GM12878 (cell line): ENCODE data around the gene EDN3. TPM values are rescaled to one million over a fixed set of nuclear protein-coding genes. Genes with fewer than 3 reads are reported as not detected.

Source experiments
- CEBPB ChIP-seq, 2 experiments: fragments of 150-350 bp in 1 of 2; IDR thresholded peaks; 2 replicates each; pipeline ENCODE4 v1.6.1; 2012 to 2014; ENCODE audit warnings: low read depth in 2 of 2, low read length in 2 of 2, borderline replicate concordance in 1 of 2, inconsistent platforms in 1 of 2
- CTCF ChIP-seq, 3 experiments: IDR thresholded peaks in 2 of 3; conservative IDR thresholded peaks in 1 of 3; 2 replicates each; pipeline ENCODE4 v1.5.1; 2011; ENCODE audit warnings: low read depth in 3 of 3, low read length in 3 of 3, mild to moderate bottlenecking in 3 of 3, control low read depth in 2 of 3, moderate library complexity in 2 of 3, inconsistent platforms in 1 of 3, mixed read lengths in 1 of 3; ENCODE audit not compliant: control insufficient read depth in 2 of 3, insufficient read depth in 1 of 3; ENCODE audit errors: extremely low read depth in 1 of 3
- E2F8 ChIP-seq: fragments of 450-650 bp; IDR thresholded peaks from 2 replicates; pipeline ENCODE4 v1.6.1; 2018; ENCODE audit warnings: mild to moderate bottlenecking, low read depth, moderate library complexity; ENCODE audit not compliant: partially characterized antibody
- EED ChIP-seq: sonication (generic); IDR thresholded peaks from 2 replicates; pipeline ENCODE4 v1.6.1; 2016; ENCODE audit warnings: antibody characterized with exemption, low read depth
- HDAC2 ChIP-seq: fragments of 200-600 bp; sonication (generic); IDR thresholded peaks from 2 replicates; pipeline ENCODE4 v1.6.1; 2017
- LARP7 ChIP-seq: fragments of 450-650 bp; IDR thresholded peaks from 2 replicates; pipeline ENCODE4 v1.6.1; 2017; ENCODE audit warnings: mild to moderate bottlenecking
- POLR2A ChIP-seq: IDR thresholded peaks from 2 replicates; pipeline ENCODE4 v1.6.1; 2011; ENCODE audit warnings: low read depth, mild to moderate bottlenecking, low read length
- USF1 ChIP-seq: IDR thresholded peaks from 2 replicates; pipeline ENCODE4 v1.6.1; 2011; ENCODE audit warnings: borderline replicate concordance, low read depth, mild to moderate bottlenecking, moderate library complexity, mixed read lengths, low read length; ENCODE audit not compliant: insufficient read depth; ENCODE audit errors: extremely low read length
- ZZZ3 ChIP-seq: IDR thresholded peaks from 2 replicates; pipeline ENCODE4 v1.6.1; 2011; ENCODE audit warnings: low read depth; ENCODE audit not compliant: control insufficient read depth, insufficient read length
- polyA plus RNA-seq, 11 experiments: library from polyadenylated mRNA; depleted of rRNA in 4 of 11; unstranded in 6 of 11; stranded (reverse) in 5 of 11; fragments of >200 nt; fragmentation: Nextera tagmentation in 4 of 11; fragmentation: Illumina TruSeq in 1 of 11; extraction: Ambion mirVana in 4 of 11; extraction: Trizol in 1 of 11; gene quantifications; 1 replicate in 1 of 11; 2 replicates in 10 of 11; pipeline versions ENCODE4 v1.2.1 to v1.2.3, GENCODE V29; 2011 to 2016; ENCODE audit warnings: inconsistent platforms in 2 of 11, missing spikeins in 2 of 11, low read depth in 1 of 11
- total RNA-seq, 4 experiments: library from RNA; depleted of rRNA in 3 of 4; stranded (reverse); fragments of >200 nt in 3 of 4; fragmentation: Illumina TruSeq in 1 of 4; extraction: Trizol in 1 of 4; gene quantifications; 2 replicates each; pipeline versions ENCODE4 v1.2.1 to v1.2.3, GENCODE V29; 2013 to 2021

The EDN3 gene
- total and polyA plus RNA-seq, 10 of the 15 experiments (the other 5 are each of a cell fraction or from before 2014, with no cell fraction given) = not detected

- TF ChIP-seq ZZZ3 = no peak
- TF ChIP-seq USF1 = no peak
- TF ChIP-seq CTCF (IDR thresholded peaks at IDR 0.05 in 2 of 3, conservative IDR thresholded peaks at IDR 0.05 in 1 of 3; ENCODE audit: control insufficient read depth in 2 of 3, extremely low read depth in 1 of 3, insufficient read depth in 1 of 3, low read depth in 3 of 3, low read length in 3 of 3) = no peak
- TF ChIP-seq EED = no peak
- TF ChIP-seq HDAC2 = no peak
- TF ChIP-seq CEBPB (IDR thresholded peaks at IDR 0.05; ENCODE audit: borderline replicate concordance in 1 of 2, low read depth in 2 of 2, low read length in 2 of 2) = no peak
- no peak for TF ChIP-seq POLR2A
- TF ChIP-seq LARP7 = no peak
- no peak for TF ChIP-seq E2F8
These were observed 30.0 kb upstream of the EDN3 start (continued) for GRCh38 chr20:59270380-59270779.
